PC-9 (cell line): ENCODE results near the gene CEP126. TPM values are rescaled to one million over a fixed set of nuclear protein-coding genes. Genes with fewer than 3 reads are reported as not detected.

Source experiments
- BruUV-seq: library from RNA; stranded (reverse); fragments of 400-500 nt; replicated peaks from 2 replicates; lab custom pipeline; 2021; lab: Mats Ljungman, UMichigan
- CTCF ChIA-PET: fragments of 300-600 bp; sonication (Branson Sonifier 250); formaldehyde crosslinking; loops from one replicate; lab custom pipeline; 2022; ENCODE audit warnings: antibody characterized with exemption; lab: Charles Lee
- POLR2A ChIA-PET: fragments of 300-600 bp; sonication (Branson Sonifier 250); formaldehyde crosslinking; loops from one replicate; lab custom pipeline; 2022; ENCODE audit warnings: antibody characterized with exemption; ENCODE audit not compliant: unreplicated experiment; lab: Charles Lee
- DNase-seq, 2 experiments: peaks; one replicate each; pipeline versions ENCODE4 v3.0.0 to v3.0.0-alpha.2; 2015 to 2022; ENCODE audit warnings: mixed read lengths in 1 of 2
- H2AFZ ChIP-seq: fragments of 200-600 bp; sonication (generic); 2 replicates; pipeline ENCODE4 v1.8.1; 2017; ENCODE audit warnings: antibody characterized with exemption
- H3F3A ChIP-seq: fragments of 200-600 bp; sonication (generic); 2 replicates; pipeline ENCODE4 v1.8.1; 2017; ENCODE audit warnings: antibody characterized with exemption, mild to moderate bottlenecking, low read depth; ENCODE audit not compliant: insufficient read depth
- H3K27ac ChIP-seq: fragments of 200-600 bp; sonication (generic); 2 replicates; pipeline ENCODE4 v1.6.1; 2016; ENCODE audit warnings: mixed run types
- H3K27me3 ChIP-seq: fragments of 200-600 bp; sonication (generic); 2 replicates; pipeline ENCODE4 v1.6.1; 2016; ENCODE audit warnings: low read depth, mixed run types; ENCODE audit not compliant: insufficient read depth
- H3K36me3 ChIP-seq: fragments of 200-600 bp; sonication (generic); 2 replicates; pipeline ENCODE4 v1.6.1; 2016; ENCODE audit warnings: low read depth, mixed run types
- H3K4me1 ChIP-seq: fragments of 200-600 bp; sonication (generic); replicated peaks from 2 replicates; pipeline ENCODE4 v1.6.1; 2016; ENCODE audit warnings: mixed run types; ENCODE audit not compliant: insufficient read depth
- H3K4me2 ChIP-seq: fragments of 200-600 bp; sonication (generic); 2 replicates; pipeline ENCODE4 v1.6.1; 2017; ENCODE audit warnings: mixed run types
- H3K4me3 ChIP-seq: fragments of 200-600 bp; sonication (generic); 2 replicates; pipeline ENCODE4 v1.6.1; 2016; ENCODE audit warnings: mixed run types
- H3K79me2 ChIP-seq: fragments of 200-600 bp; sonication (generic); 2 replicates; pipeline ENCODE4 v1.6.1; 2017; ENCODE audit warnings: low read depth, mixed run types
- H3K9me2 ChIP-seq: fragments of 200-600 bp; sonication (generic); 2 replicates; pipeline ENCODE4 v1.8.1; 2017; ENCODE audit warnings: mild to moderate bottlenecking; ENCODE audit not compliant: insufficient read depth
- H3K9me3 ChIP-seq: fragments of 200-600 bp; sonication (generic); 2 replicates; pipeline ENCODE4 v1.8.1; 2016; ENCODE audit warnings: low read depth; ENCODE audit not compliant: insufficient read depth
- H4K20me1 ChIP-seq: fragments of 200-600 bp; sonication (generic); 2 replicates; pipeline ENCODE4 v1.8.1; 2017; ENCODE audit not compliant: insufficient read depth
- CTCF ChIP-seq: fragments of 200-600 bp; sonication (generic); conservative IDR thresholded peaks from 2 replicates; pipeline ENCODE4 v1.6.1; 2017; ENCODE audit warnings: mixed run types, antibody characterized with exemption, mild to moderate bottlenecking, moderate library complexity
- EZH2 ChIP-seq: fragments of 200-600 bp; sonication (generic); IDR thresholded peaks from 2 replicates; pipeline ENCODE4 v1.8.0; 2017; ENCODE audit warnings: antibody characterized with exemption, low read depth
- intact Hi-C: fragments of 100-400 bp; cut with micrococcal nuclease; formaldehyde crosslinking; loops from one replicate; pipeline ENCODE4 v1.10.0; 2022; ENCODE audit not compliant: unreplicated experiment
- total RNA-seq: library from RNA; stranded (reverse); gene quantifications from 2 replicates; pipeline ENCODE4 v1.2.3, GENCODE V29; 2021

The CEP126 gene
- total RNA-seq, 1 experiment from 2014 or later, result 6.0 TPM

- H3K79me2 ChIP-seq, result no peaks in the 10 kb centered on the region
- no TSS peak for BruUV-seq
These were observed 16.9 kb downstream of the CEP126 start for GRCh38 chr11:101931692-101932091.

GRCh38 chr11:101940901-101941520, 26.2 kb downstream of the CEP126 start:
- no TSS peak for BruUV-seq
- no peak for TF ChIP-seq CTCF
- no peak for TF ChIP-seq EZH2
- Histone ChIP-seq H3K9me3 (no peaks in the 10 kb centered on the region), H3K4me3 (no peak overlapping the region), H3F3A (no peaks in the 10 kb centered on the region), H3K27ac (no peak overlapping the region), H3K4me1 (no peaks in the 10 kb centered on the region), H3K9me2 (peaks cover 3% of the 10 kb centered on the region; the same call in 1 of the 2 replicates), H2AFZ (no peak overlapping the region), H3K4me2 (no peak overlapping the region), H3K79me2 (no peaks in the 10 kb centered on the region), H4K20me1 (no peaks in the 10 kb centered on the region), H3K36me3 (0 out of 2 replicates have a peak, but pooled peaks cover 5% of the 10 kb centered on the region), H3K27me3 (no peaks in the 10 kb centered on the region)
- ChIA-PET CTCF (no interaction called here), POLR2A (no interaction called here)
- intact Hi-C loops, result no loop called here
- DNase-seq, result no peak

More at GRCh38 chr11:101931692-101932091, 16.9 kb downstream of the CEP126 start:
- POLR2A ChIA-PET, result no interaction called here
- H3F3A ChIP-seq, result no peaks in the 10 kb centered on the region
- intact Hi-C loops, result no loop called here
- H3K27me3 ChIP-seq, result no peaks in the 10 kb centered on the region
- no peaks in the 10 kb centered on the region for H3K9me2 ChIP-seq
- H3K27ac ChIP-seq, result no peak overlapping the region
- H3K9me3 ChIP-seq, result no peaks in the 10 kb centered on the region
- no peak for DNase-seq
- CTCF ChIA-PET, result no interaction called here
- no peak overlapping the region for H3K4me2 ChIP-seq
- no peaks in the 10 kb centered on the region for H4K20me1 ChIP-seq
- H2AFZ ChIP-seq, result no peak overlapping the region
- no peak overlapping the region for H3K4me3 ChIP-seq
- no peak for TF ChIP-seq EZH2
- TF ChIP-seq CTCF, result no peak
- H3K36me3 ChIP-seq, result no peaks in the 10 kb centered on the region
- no peaks in the 10 kb centered on the region for H3K4me1 ChIP-seq

- CTCF ChIA-PET, result no interaction called here
- POLR2A ChIA-PET, result no interaction called here
These were observed 30.1 kb downstream of the CEP126 start for GRCh38 chr11:101944923-101945322.

More at GRCh38 chr11:101944923-101945322, 30.1 kb downstream of the CEP126 start:
- no peaks in the 10 kb centered on the region for H3K79me2 ChIP-seq
- no peaks in the 10 kb centered on the region for H4K20me1 ChIP-seq
- H3K27ac ChIP-seq, result no peak overlapping the region
- H3K4me3 ChIP-seq, result no peak overlapping the region
- peaks cover 3% of the 10 kb centered on the region; the same call in 1 of the 2 replicates for H3K9me2 ChIP-seq
- no peak for DNase-seq
- no TSS peak for BruUV-seq
- no peaks in the 10 kb centered on the region for H3F3A ChIP-seq
- no peak overlapping the region for H2AFZ ChIP-seq
- no peaks in the 10 kb centered on the region for H3K4me1 ChIP-seq
- H3K27me3 ChIP-seq, result no peaks in the 10 kb centered on the region
- H3K36me3 ChIP-seq, result 0 out of 2 replicates have a peak, but pooled peaks cover 5% of the 10 kb centered on the region
- no peak overlapping the region for H3K4me2 ChIP-seq
- intact Hi-C loops, result no loop called here
- H3K9me3 ChIP-seq, result no peaks in the 10 kb centered on the region
- no peak for TF ChIP-seq CTCF
- TF ChIP-seq EZH2, result no peak
